Brain pericyte (primary cell): ENCODE measurements around the gene CLIC6.

Source experiments
- DNase-seq: peaks from one replicate; pipeline ENCODE4 v3.0.0-alpha.2; 2012; ENCODE audit warnings: low read depth, low spot score

Gene CLIC6

DNA sequence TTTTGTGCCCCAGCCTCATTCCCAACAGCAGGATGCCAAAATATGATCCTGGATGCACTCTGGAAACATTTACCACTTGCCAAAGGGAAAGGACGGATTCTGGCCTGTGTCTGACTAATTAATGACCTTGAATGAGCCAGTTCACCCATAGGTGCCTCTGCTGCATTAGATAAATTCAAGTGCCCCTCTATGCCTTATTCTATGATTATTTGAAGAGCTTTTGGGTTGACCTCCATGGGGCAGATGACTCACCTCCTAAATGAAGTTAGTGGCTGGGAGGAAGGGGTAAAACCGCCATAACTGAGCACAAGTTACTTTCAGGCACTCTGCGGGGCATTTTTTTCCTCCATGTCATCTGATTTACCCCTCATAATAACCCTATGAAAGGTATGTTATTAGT, 98.1 kb downstream of the CLIC6 start:
- DNase-seq, result no peak
